DOHH2 (cell line): ENCODE measurements around the gene EIF5A.

Source experiments
- CTCF ChIP-seq: fragments of 200-600 bp; sonication (generic); IDR thresholded peaks from one replicate; pipeline ENCODE4 v1.5.1; 2014; ENCODE audit warnings: antibody characterized with exemption, mild to moderate bottlenecking, low read depth, low read length; ENCODE audit not compliant: poor library complexity, severe bottlenecking
- EZH2phosphoT487 ChIP-seq: fragments of 200-600 bp; sonication (generic); IDR thresholded peaks from 2 replicates; pipeline ENCODE4 v1.6.1; 2017; ENCODE audit warnings: borderline replicate concordance, mild to moderate bottlenecking, antibody characterized with exemption, low read length, moderate library complexity, mixed read lengths

GRCh38 chr17:7304179-7304578 lies 3.2 kb upstream of the EIF5A start:
- TF ChIP-seq CTCF (no peak), EZH2phosphoT487 (no peak)
